ENCODE measurements around the gene NAGPA. TPM values are rescaled to one million over a fixed set of nuclear protein-coding genes. Genes with fewer than 3 reads are reported as not detected.

Gene NAGPA
- total and polyA plus RNA-seq, 3 experiments from 2014 or later: 18.8 to 33.3 (median 19.0) TPM

DNA sequence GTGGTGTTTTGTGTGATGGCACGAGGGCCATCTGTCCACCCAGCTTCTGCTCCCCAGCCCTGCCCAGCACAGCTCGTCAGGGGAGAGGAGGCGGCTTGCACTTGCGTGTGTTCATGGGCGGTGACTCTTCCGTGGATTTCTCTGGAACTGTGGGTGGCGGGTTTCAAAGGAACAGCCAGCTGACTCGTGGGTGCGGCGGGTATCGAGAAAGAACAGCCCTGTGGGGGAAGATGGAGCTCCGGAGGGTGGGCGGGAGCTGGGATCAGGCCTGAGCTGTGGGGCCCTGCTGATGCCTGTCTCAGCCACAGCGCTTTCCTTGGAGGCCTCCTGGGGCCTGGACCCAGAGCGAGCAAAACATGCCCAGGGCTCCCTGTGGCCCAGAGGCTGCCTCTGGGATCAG, 13.2 kb downstream of the NAGPA start:
- Mint-ChIP-seq H3K36me3 (peaks cover 0 to 5% (median 0%) of the 10 kb centered on the region in 3 donors), H3K27me3 (peaks cover 2 to 5% of the 10 kb centered on the region in 2 donors), H3K9me3 (no peaks in the 10 kb centered on the region), H3K4me3 (no peak overlapping the region), H3K4me1 (no peaks in the 10 kb centered on the region), H3K27ac (no peak overlapping the region)
- Histone ChIP-seq H3K9me3 (ENCODE audit: low read length) (no peaks in the 10 kb centered on the region), H3K27me3 (ENCODE audit: insufficient read depth, low read length, poor library complexity, severe bottlenecking) (no peaks in the 10 kb centered on the region), H3K4me1 (ENCODE audit: insufficient read depth, low read length) (no peaks in the 10 kb centered on the region), H3K4me3 (ENCODE audit: low read length) (no peak overlapping the region), H3K36me3 (ENCODE audit: insufficient read depth, low read length) (no peaks in the 10 kb centered on the region), H3K27ac (ENCODE audit: low read depth, low read length) (no peak overlapping the region)
- CTCF ChIA-PET: no interaction called here
- POLR2A ChIA-PET: no interaction called here
- DNase-seq: no peak

- H3K27ac ChIP-seq (ENCODE audit: low read depth, low read length): no peak overlapping the region
- H3K9me3 ChIP-seq (ENCODE audit: low read length): no peaks in the 10 kb centered on the region
- no peaks in the 10 kb centered on the region for H3K4me1 ChIP-seq (ENCODE audit: insufficient read depth, low read length)
- Mint-ChIP-seq H3K36me3 (peaks cover 0 to under 1% (median 0%) of the 10 kb centered on the region in 3 donors), H3K4me3 (no peak overlapping the region), H3K9me3 (no peaks in the 10 kb centered on the region), H3K4me1 (no peaks in the 10 kb centered on the region), H3K27ac (no peak overlapping the region), H3K27me3 (peaks cover 2 to 8% of the 10 kb centered on the region in 2 donors)
- H3K4me3 ChIP-seq (ENCODE audit: low read length): no peak overlapping the region
- no peaks in the 10 kb centered on the region for H3K27me3 ChIP-seq (ENCODE audit: insufficient read depth, low read length, poor library complexity, severe bottlenecking)
- ChIA-PET POLR2A (no interaction called here), CTCF (no interaction called here)
- no peak for DNase-seq
- no peaks in the 10 kb centered on the region for H3K36me3 ChIP-seq (ENCODE audit: insufficient read depth, low read length)
Measured at GRCh38 chr16:5019775-5020174, 14.0 kb downstream of the NAGPA start.

DNA sequence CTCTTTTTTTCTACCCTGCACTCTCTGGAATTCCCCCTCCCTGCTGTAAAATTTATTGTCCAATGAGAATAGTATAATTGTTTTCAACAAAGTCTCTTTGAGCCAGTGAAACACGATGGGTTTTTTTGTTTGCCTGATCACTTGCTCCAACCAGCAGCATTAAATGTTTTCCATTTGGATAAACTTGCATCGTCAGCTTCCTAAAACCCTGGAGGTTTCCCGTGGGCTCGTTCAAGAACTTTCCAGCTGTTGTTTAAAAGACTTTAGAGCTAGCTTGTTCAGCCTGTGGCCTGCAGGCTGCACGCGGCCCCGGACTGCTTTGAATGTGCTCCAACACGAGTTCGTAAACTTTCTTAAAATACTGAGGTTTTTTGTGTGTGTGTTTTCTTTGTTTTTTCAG, 14.9 kb downstream of the NAGPA start:
- no peaks in the 10 kb centered on the region for H3K4me1 ChIP-seq (ENCODE audit: insufficient read depth, low read length)
- DNase-seq: no peak
- H3K27ac Mint-ChIP-seq: no peak overlapping the region
- ChIA-PET POLR2A (no interaction called here), CTCF (no interaction called here)
- no peaks in the 10 kb centered on the region for H3K9me3 ChIP-seq (ENCODE audit: low read length)
- H3K36me3 ChIP-seq (ENCODE audit: insufficient read depth, low read length): no peaks in the 10 kb centered on the region
- no peak overlapping the region for H3K4me3 Mint-ChIP-seq
- no peak overlapping the region for H3K27ac ChIP-seq (ENCODE audit: low read depth, low read length)
- no peaks in the 10 kb centered on the region for H3K9me3 Mint-ChIP-seq
- H3K4me3 ChIP-seq (ENCODE audit: low read length): no peak overlapping the region
- no peaks in the 10 kb centered on the region for H3K36me3 Mint-ChIP-seq
- H3K27me3 ChIP-seq (ENCODE audit: insufficient read depth, low read length, poor library complexity, severe bottlenecking): no peaks in the 10 kb centered on the region
- H3K4me1 Mint-ChIP-seq: no peaks in the 10 kb centered on the region
- peaks cover 2 to 8% of the 10 kb centered on the region in 2 donors for H3K27me3 Mint-ChIP-seq

GRCh38 chr16:5017678-5017969, 16.1 kb downstream of the NAGPA start:
- H3K9me3 Mint-ChIP-seq: no peaks in the 10 kb centered on the region
- H3K27ac Mint-ChIP-seq: no peak overlapping the region
- DNase-seq: no peak
- Histone ChIP-seq H3K36me3 (ENCODE audit: insufficient read depth, low read length) (no peaks in the 10 kb centered on the region), H3K27ac (ENCODE audit: low read depth, low read length) (no peak overlapping the region), H3K27me3 (ENCODE audit: insufficient read depth, low read length, poor library complexity, severe bottlenecking) (no peaks in the 10 kb centered on the region), H3K4me3 (ENCODE audit: low read length) (no peak overlapping the region), H3K9me3 (ENCODE audit: low read length) (no peaks in the 10 kb centered on the region), H3K4me1 (ENCODE audit: insufficient read depth, low read length) (no peaks in the 10 kb centered on the region)
- no peaks in the 10 kb centered on the region for H3K4me1 Mint-ChIP-seq
- H3K27me3 Mint-ChIP-seq: peaks cover 7 to 9% of the 10 kb centered on the region in 2 donors
- H3K36me3 Mint-ChIP-seq: no peaks in the 10 kb centered on the region
- CTCF ChIA-PET: no interaction called here
- POLR2A ChIA-PET: no interaction called here
- H3K4me3 Mint-ChIP-seq: no peak overlapping the region

- ChIA-PET CTCF (no interaction called here), POLR2A (no interaction called here)
- Histone ChIP-seq H3K4me3 (ENCODE audit: low read length) (no peak overlapping the region), H3K27ac (ENCODE audit: low read depth, low read length) (no peak overlapping the region), H3K4me1 (ENCODE audit: insufficient read depth, low read length) (no peaks in the 10 kb centered on the region), H3K9me3 (ENCODE audit: low read length) (no peaks in the 10 kb centered on the region), H3K27me3 (ENCODE audit: insufficient read depth, low read length, poor library complexity, severe bottlenecking) (no peaks in the 10 kb centered on the region), H3K36me3 (ENCODE audit: insufficient read depth, low read length) (no peaks in the 10 kb centered on the region)
- Mint-ChIP-seq H3K9me3 (no peaks in the 10 kb centered on the region), H3K36me3 (no peaks in the 10 kb centered on the region), H3K4me3 (no peak overlapping the region), H3K27me3 (peaks cover 7 to 9% of the 10 kb centered on the region in 2 donors), H3K27ac (no peak overlapping the region), H3K4me1 (no peaks in the 10 kb centered on the region)
- no peak for DNase-seq
Measured at GRCh38 chr16:5016967-5017677, 16.6 kb downstream of the NAGPA start.

- Histone ChIP-seq H3K27me3 (ENCODE audit: insufficient read depth, low read length, poor library complexity, severe bottlenecking) (no peaks in the 10 kb centered on the region), H3K36me3 (ENCODE audit: insufficient read depth, low read length) (no peaks in the 10 kb centered on the region), H3K4me1 (ENCODE audit: insufficient read depth, low read length) (no peaks in the 10 kb centered on the region), H3K4me3 (ENCODE audit: low read length) (no peak overlapping the region), H3K9me3 (ENCODE audit: low read length) (no peaks in the 10 kb centered on the region), H3K27ac (ENCODE audit: low read depth, low read length) (no peak overlapping the region)
- Mint-ChIP-seq H3K27ac (no peak overlapping the region), H3K4me1 (no peaks in the 10 kb centered on the region), H3K36me3 (no peaks in the 10 kb centered on the region), H3K27me3 (peaks cover 9 to 11% of the 10 kb centered on the region in 2 donors), H3K9me3 (no peaks in the 10 kb centered on the region), H3K4me3 (no peak overlapping the region)
- ChIA-PET POLR2A (no interaction called here), CTCF (no interaction called here)
- DNase-seq: no peak
Measured at GRCh38 chr16:5015887-5016286, 17.8 kb downstream of the NAGPA start.

GRCh38 chr16:5015351-5015750, 18.4 kb downstream of the NAGPA start:
- Histone ChIP-seq H3K36me3 (ENCODE audit: insufficient read depth, low read length) (no peaks in the 10 kb centered on the region), H3K4me3 (ENCODE audit: low read length) (no peak overlapping the region), H3K27ac (ENCODE audit: low read depth, low read length) (no peak overlapping the region), H3K27me3 (ENCODE audit: insufficient read depth, low read length, poor library complexity, severe bottlenecking) (no peaks in the 10 kb centered on the region), H3K9me3 (ENCODE audit: low read length) (no peaks in the 10 kb centered on the region), H3K4me1 (ENCODE audit: insufficient read depth, low read length) (no peaks in the 10 kb centered on the region)
- no peaks in the 10 kb centered on the region for H3K4me1 Mint-ChIP-seq
- H3K27ac Mint-ChIP-seq: no peak overlapping the region
- no peak for DNase-seq
- no peaks in the 10 kb centered on the region for H3K36me3 Mint-ChIP-seq
- H3K4me3 Mint-ChIP-seq: no peak overlapping the region
- ChIA-PET POLR2A (no interaction called here), CTCF (no interaction called here)
- peaks cover 9 to 15% of the 10 kb centered on the region in 2 donors for H3K27me3 Mint-ChIP-seq
- H3K9me3 Mint-ChIP-seq: no peaks in the 10 kb centered on the region

GRCh38 chr16:5012887-5013286, 20.8 kb downstream of the NAGPA start:
- Mint-ChIP-seq H3K9me3 (no peaks in the 10 kb centered on the region), H3K4me3 (no peak overlapping the region), H3K4me1 (no peaks in the 10 kb centered on the region), H3K36me3 (no peaks in the 10 kb centered on the region), H3K27ac (no peak overlapping the region), H3K27me3 (peaks cover 16 to 25% of the 10 kb centered on the region in 2 donors)
- no peaks in the 10 kb centered on the region for H3K27me3 ChIP-seq (ENCODE audit: insufficient read depth, low read length, poor library complexity, severe bottlenecking)
- no peaks in the 10 kb centered on the region for H3K36me3 ChIP-seq (ENCODE audit: insufficient read depth, low read length)
- no peaks in the 10 kb centered on the region for H3K4me1 ChIP-seq (ENCODE audit: insufficient read depth, low read length)
- H3K4me3 ChIP-seq (ENCODE audit: low read length): no peak overlapping the region
- CTCF ChIA-PET: no interaction called here
- POLR2A ChIA-PET: no interaction called here
- DNase-seq: no peak
- H3K27ac ChIP-seq (ENCODE audit: low read depth, low read length): no peak overlapping the region
- H3K9me3 ChIP-seq (ENCODE audit: low read length): no peaks in the 10 kb centered on the region

DNA sequence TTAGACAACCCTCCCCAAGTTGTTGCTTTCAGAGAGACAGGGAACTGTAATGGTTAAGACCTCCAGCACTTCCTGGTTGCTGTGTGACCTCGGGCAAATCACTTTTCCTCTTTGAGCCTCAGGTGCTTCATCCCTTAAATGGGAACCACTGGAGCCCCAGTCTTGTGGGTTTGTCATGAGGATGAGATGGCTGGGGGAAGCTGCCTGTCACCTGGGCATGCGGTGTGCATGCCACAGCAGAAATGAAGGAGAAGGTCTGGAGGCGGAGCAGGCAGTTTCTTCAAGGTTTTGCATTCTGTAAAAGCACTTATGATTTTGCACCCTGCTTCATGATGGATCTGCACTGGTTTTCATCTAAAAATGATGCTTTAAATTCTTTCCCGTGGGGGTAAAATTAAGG, 22.1 kb downstream of the NAGPA start:
- H3K4me1 ChIP-seq (ENCODE audit: insufficient read depth, low read length): no peaks in the 10 kb centered on the region

More for the DNA sequence above, 22.1 kb downstream of the NAGPA start:
- CTCF ChIA-PET: no interaction called here
- no peak overlapping the region for H3K4me3 Mint-ChIP-seq
- H3K27me3 Mint-ChIP-seq: peaks cover 13 to 25% of the 10 kb centered on the region in 2 donors
- H3K4me1 Mint-ChIP-seq: no peaks in the 10 kb centered on the region
- POLR2A ChIA-PET: no interaction called here
- Histone ChIP-seq H3K27ac (ENCODE audit: low read depth, low read length) (no peak overlapping the region), H3K36me3 (ENCODE audit: insufficient read depth, low read length) (no peaks in the 10 kb centered on the region), H3K27me3 (ENCODE audit: insufficient read depth, low read length, poor library complexity, severe bottlenecking) (no peaks in the 10 kb centered on the region), H3K4me3 (ENCODE audit: low read length) (no peak overlapping the region), H3K9me3 (ENCODE audit: low read length) (no peaks in the 10 kb centered on the region)
- DNase-seq: no peak
- H3K36me3 Mint-ChIP-seq: no peaks in the 10 kb centered on the region
- H3K9me3 Mint-ChIP-seq: no peaks in the 10 kb centered on the region
- no peak overlapping the region for H3K27ac Mint-ChIP-seq
